ENCODE data around the gene ADAMTS3. TPM values are rescaled to one million over a fixed set of nuclear protein-coding genes. Genes with fewer than 3 reads are reported as not detected.

Gene ADAMTS3
- total RNA-seq, 1 experiment from 2014 or later: 0.39 TPM

- ChIA-PET CTCF (no interaction called here), POLR2A (no interaction called here)
- no peaks in the 10 kb centered on the region for H3K27me3 ChIP-seq (ENCODE audit: control insufficient read depth, insufficient read depth, low read length)
- H3K36me3 ChIP-seq (ENCODE audit: control insufficient read depth, insufficient read depth, low read length): no peaks in the 10 kb centered on the region
- no peaks in the 10 kb centered on the region for H3K4me1 ChIP-seq (ENCODE audit: control insufficient read depth, insufficient read depth, low read length)
- ATAC-seq (no peak), DNase-seq (ENCODE audit: low read depth, low spot score) (no peak)
- intact Hi-C loops (cut with micrococcal nuclease; ENCODE audit: unreplicated experiment) (loop anchor here (5.0 kb wide), 1 partner anchor 568 kb away; no protein-coding TSS in a partner anchor), in situ Hi-C loops (cut with HindIII; ENCODE audit: low pct_unique_long_range_greater_than_20kb, low sequenced_read_pairs) (no loop called here)
- no TSS peak for BruUV-seq (replicated peaks)
- no peaks in the 10 kb centered on the region for H3K9me3 ChIP-seq (ENCODE audit: control insufficient read depth, insufficient read depth, low read depth, low read length)
- H3K27ac ChIP-seq (ENCODE audit: low read length): no peak overlapping the region
- TF ChIP-seq CTCF (IDR thresholded peaks at IDR 0.05) (no peak), TCF7L2 (IDR thresholded peaks at IDR 0.05; ENCODE audit: low read depth, low read length) (no peak), POLR2AphosphoS5 (IDR thresholded peaks at IDR 0.05; ENCODE audit: low read depth, low read length) (no peak), SIN3A (IDR thresholded peaks at IDR 0.05; ENCODE audit: borderline replicate concordance, insufficient read depth, low read depth, low read length) (no peak), REST (IDR thresholded peaks at IDR 0.05; ENCODE audit: insufficient read depth in 1 of 2, low read depth in 2 of 2, low read length in 1 of 2) (no peak)
- no peak overlapping the region for H3K4me3 ChIP-seq (ENCODE audit: low read depth in 2 of 2, low read length in 2 of 2)
These were observed 268.9 kb downstream of the ADAMTS3 start for GRCh38 chr4:72300126-72300525.

- in situ Hi-C loops (cut with HindIII; ENCODE audit: low pct_unique_long_range_greater_than_20kb, low sequenced_read_pairs): no loop called here
- H3K36me3 ChIP-seq (ENCODE audit: control insufficient read depth, insufficient read depth, low read length): no peaks in the 10 kb centered on the region
- POLR2A ChIA-PET: no interaction called here
- TF ChIP-seq CTCF (IDR thresholded peaks at IDR 0.05) (peak; percentile 48; the same call in 1 of the 2 replicates), TCF7L2 (IDR thresholded peaks at IDR 0.05; ENCODE audit: low read depth, low read length) (no peak), REST (IDR thresholded peaks at IDR 0.05; ENCODE audit: insufficient read depth in 1 of 2, low read depth in 2 of 2, low read length in 1 of 2) (no peak), POLR2AphosphoS5 (IDR thresholded peaks at IDR 0.05; ENCODE audit: low read depth, low read length) (no peak), SIN3A (IDR thresholded peaks at IDR 0.05; ENCODE audit: borderline replicate concordance, insufficient read depth, low read depth, low read length) (no peak)
- no TSS peak for BruUV-seq (replicated peaks)
- no peaks in the 10 kb centered on the region for H3K27me3 ChIP-seq (ENCODE audit: control insufficient read depth, insufficient read depth, low read length)
- no peaks in the 10 kb centered on the region for H3K9me3 ChIP-seq (ENCODE audit: control insufficient read depth, insufficient read depth, low read depth, low read length)
- H3K4me3 ChIP-seq (ENCODE audit: low read depth in 2 of 2, low read length in 2 of 2): no peak overlapping the region
- CTCF ChIA-PET: no interaction called here
- ATAC-seq: no peak; the same call in 1 of the 2 replicates
- no peaks in the 10 kb centered on the region for H3K4me1 ChIP-seq (ENCODE audit: control insufficient read depth, insufficient read depth, low read length)
- DNase-seq (ENCODE audit: low read depth, low spot score): no peak
- intact Hi-C loops (cut with micrococcal nuclease; ENCODE audit: unreplicated experiment): no loop called here
- H3K27ac ChIP-seq (ENCODE audit: low read length): no peak overlapping the region
These were observed 273.0 kb downstream of the ADAMTS3 start for GRCh38 chr4:72295966-72296557.

All from Panc1 (cell line).